ENCODE data around the gene HELQ. TPM values are rescaled to one million over a fixed set of nuclear protein-coding genes. Genes with fewer than 3 reads are reported as not detected.
A peak's percentile ranks its signal among the peaks of the same experiment; 100 is the strongest.

Gene HELQ
- total and polyA plus RNA-seq, 2 of the 13 experiments (the other 11 are each of a cell fraction or from before 2014, with no cell fraction given): 6.6 to 10.8 TPM

- 0 out of 2 replicates have a peak, but pooled peaks have one; percentile 48 for TF ChIP-seq ZNF576 (CRISPR knock-in tag; IDR thresholded peaks at IDR 0.05)
- TF ChIP-seq ISX (CRISPR knock-in tag; conservative IDR thresholded peaks at IDR 0.05): no peak
- no peak for TF ChIP-seq ZNF282 (IDR thresholded peaks at IDR 0.05; ENCODE audit: partially characterized antibody)
- TF ChIP-seq U2AF2 (IDR thresholded peaks at IDR 0.05; ENCODE audit: low read depth, low read length): no peak
- TF ChIP-seq SALL1 (CRISPR knock-in tag; IDR thresholded peaks at IDR 0.05): peak; percentile 92
- no peak for TF ChIP-seq CHCHD3 (CRISPR knock-in tag; IDR thresholded peaks at IDR 0.05)
- TF ChIP-seq KDM5B (CRISPR knock-in tag; IDR thresholded peaks at IDR 0.05; ENCODE audit: borderline replicate concordance): peak; percentile 92; the same call in 1 of the 2 replicates
- peak; percentile 52; the same call in 1 of the 2 replicates for TF ChIP-seq IKZF5 (CRISPR knock-in tag; IDR thresholded peaks at IDR 0.05)
- TF ChIP-seq ATF5 (CRISPR knock-in tag; IDR thresholded peaks at IDR 0.05; ENCODE audit: low read depth): no peak
- no peak for TF ChIP-seq ZBTB33 (CRISPR knock-in tag; IDR thresholded peaks at IDR 0.05)
- no peak for TF ChIP-seq FLYWCH1 (CRISPR knock-in tag; IDR thresholded peaks at IDR 0.05)
- TF ChIP-seq ZBTB1 (CRISPR knock-in tag; IDR thresholded peaks at IDR 0.05; ENCODE audit: borderline replicate concordance): no peak
- no peak for TF ChIP-seq PAF1 (CRISPR knock-in tag; IDR thresholded peaks at IDR 0.05)
- TF ChIP-seq ZNF12 (CRISPR knock-in tag; IDR thresholded peaks at IDR 0.05): peak; percentile 34; the same call in 1 of the 2 replicates
- TF ChIP-seq NFIB (CRISPR knock-in tag; IDR thresholded peaks at IDR 0.05; ENCODE audit: borderline replicate concordance): no peak
- TF ChIP-seq IKZF1 (IDR thresholded peaks at IDR 0.05): no peak
- TF ChIP-seq ZNF354B (CRISPR knock-in tag; IDR thresholded peaks at IDR 0.05): no peak
- peak; percentile 81; the same call in 1 of the 2 replicates for TF ChIP-seq KLF13 (CRISPR knock-in tag; IDR thresholded peaks at IDR 0.05)
- TF ChIP-seq ZNF605 (CRISPR knock-in tag; IDR thresholded peaks at IDR 0.05): peak; percentile 64; the same call in 1 of the 2 replicates
- TF ChIP-seq GATAD2A (CRISPR knock-in tag; IDR thresholded peaks at IDR 0.05): no peak; the same call in 1 of the 2 replicates
- TF ChIP-seq AGO2 (optimal IDR thresholded peaks at IDR 0.05; ENCODE audit: low read depth, low read length): peak; percentile 63
- TF ChIP-seq ZNF101 (CRISPR knock-in tag; IDR thresholded peaks at IDR 0.05; ENCODE audit: borderline replicate concordance, low read depth): no peak
- peak; percentile 84 for TF ChIP-seq ZNF746 (CRISPR knock-in tag; IDR thresholded peaks at IDR 0.05)
- TF ChIP-seq NCOA1 (CRISPR knock-in tag; IDR thresholded peaks at IDR 0.05): peak; percentile 88; the same call in 1 of the 2 replicates
- TF ChIP-seq IRX3 (CRISPR knock-in tag; IDR thresholded peaks at IDR 0.05; ENCODE audit: borderline replicate concordance, low read depth): peak; percentile 76; the same call in 1 of the 2 replicates
- peak; percentile 91 for TF ChIP-seq ZNF766 (CRISPR knock-in tag; IDR thresholded peaks at IDR 0.05; ENCODE audit: borderline replicate concordance)
- peak; percentile 18 for TF ChIP-seq ZNF205 (CRISPR knock-in tag; IDR thresholded peaks at IDR 0.05)
- no peak for TF ChIP-seq TRIM24 (CRISPR knock-in tag; IDR thresholded peaks at IDR 0.05)
Measured at GRCh38 chr4:83484500-83485461, 29.2 kb upstream of the HELQ start, which contains the start of gene ABRAXAS1 (continued).
